ENCODE data around the gene MACC1.
"Not testable (repeated sequence)": the region's sequence is repeated elsewhere in the genome, so short reads cannot be mapped to it uniquely, and the experiment has no call there.

Gene MACC1

DNA sequence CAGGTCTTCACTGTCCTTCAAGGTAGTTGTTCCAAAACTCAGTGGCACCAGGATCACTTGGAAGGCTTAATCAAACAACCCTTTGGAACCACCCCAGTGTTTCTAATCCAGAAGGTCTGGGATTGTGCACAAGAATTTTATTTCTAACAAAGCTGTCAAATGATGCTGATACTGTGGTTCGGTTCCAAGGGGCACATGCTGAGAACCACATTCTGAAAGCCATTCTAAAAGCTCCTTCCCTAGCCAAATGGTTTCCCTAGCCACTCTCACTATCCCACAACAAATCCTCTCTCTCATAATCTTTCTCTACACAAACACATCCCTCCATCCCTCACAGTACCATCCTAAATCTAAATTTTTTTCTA is 52.1 kb downstream of the MACC1 start:
- DNase-seq, result no peak

GRCh38 chr7:20164425-20165145 is 52.6 kb downstream of the MACC1 start:
- no peak for DNase-seq

GRCh38 chr7:20162665-20163064 is 54.5 kb downstream of the MACC1 start:
- DNase-seq, result no peak

GRCh38 chr7:20159226-20159747 is 57.9 kb downstream of the MACC1 start:
- no peak for DNase-seq

DNA sequence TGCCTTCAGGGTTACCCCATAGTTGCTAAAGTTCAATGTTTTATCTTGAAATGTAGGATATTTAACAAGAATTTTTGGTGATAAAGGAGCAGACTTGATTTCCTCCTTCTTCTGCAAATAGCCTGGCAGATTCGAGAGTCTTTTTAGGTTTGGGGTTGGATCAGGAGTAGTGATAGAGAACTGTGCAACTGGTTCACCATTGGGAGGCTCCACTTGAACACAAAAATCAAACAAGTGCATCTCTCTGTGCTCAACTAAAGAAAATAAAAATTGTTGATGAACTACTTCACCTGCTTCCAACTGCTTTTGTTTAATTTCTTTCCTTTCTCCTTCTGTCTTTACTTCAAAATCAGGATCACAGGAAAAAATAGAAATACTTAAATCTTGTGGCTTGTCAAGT is 58.5 kb downstream of the MACC1 start:
- no peak for DNase-seq

DNA sequence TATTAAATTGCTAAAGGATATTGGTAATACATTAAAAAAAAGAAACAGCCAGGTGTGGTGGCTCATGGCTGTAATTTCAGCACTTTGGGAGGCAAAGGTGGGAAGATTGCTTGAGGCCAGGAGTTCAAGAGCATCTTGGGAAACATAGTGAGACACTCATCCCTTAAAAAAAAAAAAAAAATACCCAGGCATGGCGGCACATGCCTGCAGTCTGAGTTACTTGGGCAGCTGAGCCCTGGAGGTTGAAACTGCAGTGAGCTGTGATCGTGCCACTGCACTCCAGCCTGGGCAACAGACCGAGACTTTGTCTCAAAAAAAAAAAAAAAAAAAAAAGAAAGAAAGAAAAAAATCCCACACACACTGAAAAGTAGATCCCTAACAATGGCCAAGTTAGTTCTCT is 59.7 kb downstream of the MACC1 start:
- no peak for DNase-seq

DNA sequence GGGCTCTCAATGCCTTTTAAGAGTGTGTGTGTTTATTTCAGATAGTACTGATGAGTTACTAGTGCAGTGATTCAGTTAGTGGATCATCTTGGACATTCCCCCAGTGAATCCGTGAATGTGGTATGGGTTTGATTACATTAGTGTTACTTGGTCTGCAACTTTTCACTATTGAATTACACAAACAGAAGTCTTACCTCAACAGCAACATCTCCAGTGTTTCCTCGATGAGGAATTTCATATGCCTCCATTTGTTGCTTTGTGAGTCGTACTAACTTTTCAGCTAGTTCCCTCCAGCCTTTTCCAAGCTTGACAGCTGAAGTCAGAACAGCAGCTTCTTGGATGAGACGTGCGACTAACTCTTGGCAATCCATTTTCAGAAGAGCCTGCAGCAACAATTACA is 63.2 kb downstream of the MACC1 start:
- DNase-seq, result no peak

- DNase-seq, result no peak
Measured at GRCh38 chr7:20153567-20153966, 63.6 kb downstream of the MACC1 start.

- DNase-seq, result no peak
Measured at GRCh38 chr7:20152511-20152910, 64.7 kb downstream of the MACC1 start.

GRCh38 chr7:20151708-20152456 is 65.3 kb downstream of the MACC1 start:
- DNase-seq, result no peak

- no peak for DNase-seq
Measured at GRCh38 chr7:20146451-20146850, 70.7 kb downstream of the MACC1 start.

DNA sequence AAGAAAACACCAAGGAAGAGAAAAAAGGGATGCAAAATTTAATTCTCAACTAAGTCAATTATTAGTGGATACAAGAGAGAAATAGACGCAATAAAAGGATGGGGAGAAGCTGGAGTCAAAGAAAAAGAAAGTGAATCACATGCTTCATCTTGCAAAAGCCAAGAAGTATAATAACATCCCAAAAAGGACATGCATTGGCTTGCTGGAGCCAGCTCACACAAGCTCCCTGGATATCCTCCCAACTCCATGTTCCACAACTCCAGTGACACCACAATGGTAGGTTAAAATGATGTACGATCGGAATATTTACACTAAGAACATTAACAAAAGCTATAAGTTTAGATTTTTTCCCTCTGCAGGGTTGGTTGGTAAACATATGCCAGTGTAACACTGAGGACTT is 72.4 kb downstream of the MACC1 start:
- no peak for DNase-seq

DNA sequence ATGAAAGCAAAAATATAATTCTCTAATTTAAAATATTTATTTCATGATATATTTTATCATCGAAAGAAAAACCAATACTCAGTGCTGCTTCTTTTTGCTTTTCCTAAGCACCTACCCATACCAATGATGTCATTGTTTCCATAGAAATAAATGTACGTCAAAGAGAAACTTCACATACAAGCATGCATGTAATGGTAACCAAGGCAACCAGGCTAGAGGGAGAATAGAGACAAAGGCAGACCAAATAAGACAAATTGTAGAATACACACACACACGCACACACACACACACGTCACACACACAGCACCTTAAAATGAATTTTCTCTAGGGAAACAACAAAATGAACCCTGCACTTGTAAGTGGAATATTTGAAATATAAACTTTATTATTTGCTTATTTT is 75.5 kb downstream of the MACC1 start:
- DNase-seq, result peak; percentile 45

- no peak for DNase-seq
Measured at GRCh38 chr7:20141002-20141345, 76.2 kb downstream of the MACC1 start.

DNA sequence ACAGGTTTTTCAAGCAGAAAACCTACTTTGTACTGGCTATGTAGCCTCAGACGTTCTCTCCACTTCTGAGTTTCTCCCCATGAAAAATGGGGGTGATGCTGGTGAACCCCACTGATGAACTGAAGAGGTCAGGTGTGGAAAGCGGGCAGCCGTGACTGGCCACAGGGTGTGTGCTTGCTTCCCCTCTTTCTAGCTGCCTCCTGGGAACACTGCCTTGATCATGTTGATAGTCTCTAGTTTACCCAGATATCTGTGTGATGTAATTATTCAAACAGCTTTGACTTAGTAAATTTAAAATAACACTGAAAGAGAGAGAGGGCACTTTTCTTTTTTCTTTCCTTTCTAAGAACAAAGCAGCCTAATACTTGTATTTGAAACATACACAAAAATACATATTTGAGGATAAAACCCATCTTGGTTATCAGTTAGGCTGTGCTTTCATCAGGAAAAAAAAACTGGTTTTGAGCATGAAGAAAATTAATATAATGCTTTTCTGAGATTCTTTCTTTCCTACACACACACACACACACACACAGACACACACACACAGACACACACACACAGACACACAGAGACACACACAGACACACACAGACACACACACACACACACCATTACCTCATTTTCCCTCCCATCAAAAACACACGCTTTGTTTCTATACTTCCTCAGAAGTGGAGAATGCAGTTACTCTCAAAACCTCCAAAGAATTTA is 76.7 kb downstream of the MACC1 start:
- no peak for DNase-seq

DNA sequence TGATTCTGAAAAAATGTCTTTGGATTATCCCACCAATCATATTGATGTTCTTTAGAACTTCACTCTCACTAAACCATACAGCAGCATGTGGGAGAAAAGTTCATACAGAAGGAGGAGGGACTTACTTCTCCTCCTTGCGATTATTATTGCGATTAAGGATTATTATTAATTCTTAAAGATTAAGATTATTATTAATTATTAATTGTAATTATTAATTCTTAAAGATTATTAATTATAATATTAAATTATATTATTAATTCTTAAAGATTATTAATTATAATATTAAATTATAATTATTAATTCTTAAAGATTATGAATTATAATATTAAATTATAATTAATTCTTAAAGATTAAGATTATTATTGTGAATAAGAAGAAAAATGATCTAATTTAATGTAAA is 80.5 kb downstream of the MACC1 start:
- no peak for DNase-seq

DNA sequence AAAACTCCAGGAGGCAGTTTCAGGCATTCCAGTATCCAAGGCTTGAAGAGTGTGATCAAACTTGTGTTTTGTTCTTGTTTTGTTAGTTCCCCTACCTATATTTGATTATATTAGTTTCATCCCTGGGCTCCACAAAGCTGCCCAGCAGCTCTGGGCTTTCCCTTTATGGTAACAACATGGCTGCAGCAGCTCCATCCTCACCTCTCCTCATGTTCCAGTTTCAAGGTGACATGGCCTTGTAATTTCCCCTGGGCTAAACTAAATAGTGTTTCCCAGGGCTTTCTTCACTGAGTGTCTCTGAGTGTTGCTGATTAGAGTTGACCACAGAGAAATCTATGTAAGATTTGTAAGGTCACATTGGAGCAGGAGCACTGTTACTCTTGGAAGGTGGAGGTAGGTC is 83.4 kb downstream of the MACC1 start:
- no peak for DNase-seq

DNA sequence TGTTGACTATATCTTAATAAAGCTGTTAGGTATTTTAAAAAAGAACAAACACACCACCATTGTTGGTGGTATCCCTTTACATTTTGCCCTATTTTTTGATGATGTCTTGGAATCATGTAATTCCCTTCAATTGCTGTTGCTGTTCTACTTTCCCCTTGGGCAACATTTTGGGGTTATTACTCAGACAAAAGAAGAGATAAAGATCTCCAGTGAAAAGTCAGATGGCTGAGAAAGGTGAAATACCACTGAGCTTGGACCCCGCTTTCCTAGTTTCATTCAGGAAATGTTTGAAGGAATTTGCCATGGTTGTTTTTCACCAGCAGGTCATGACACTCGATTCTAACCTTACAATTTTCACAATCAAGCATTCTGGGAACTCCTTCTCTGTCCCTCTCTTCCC is 84.6 kb downstream of the MACC1 start:
- DNase-seq, result no peak

- DNase-seq, result no peak
Measured at GRCh38 chr7:20131776-20132175, 85.4 kb downstream of the MACC1 start.

DNA sequence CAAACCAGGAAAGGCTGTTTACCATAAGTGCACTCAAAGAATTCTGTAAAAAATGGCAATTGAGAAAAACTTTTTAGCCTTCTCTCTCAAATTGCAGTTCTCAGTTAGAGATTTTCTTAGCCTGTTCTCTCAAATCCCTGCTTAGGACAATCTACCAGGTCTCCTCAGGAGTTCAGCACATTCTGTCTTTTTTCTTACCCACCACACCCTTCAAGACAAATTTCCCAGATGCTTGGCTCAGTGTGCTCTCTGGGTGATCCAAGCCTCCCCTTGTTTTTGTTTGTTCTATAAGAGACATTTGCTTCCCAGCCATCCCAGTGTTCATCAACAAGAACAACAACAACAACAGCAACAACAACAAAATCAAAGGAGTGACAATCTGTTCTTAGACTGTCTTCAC is 87.3 kb downstream of the MACC1 start:
- DNase-seq, result no peak

- no peak for DNase-seq
Measured at GRCh38 chr7:20128001-20128400, 89.2 kb downstream of the MACC1 start.

DNA sequence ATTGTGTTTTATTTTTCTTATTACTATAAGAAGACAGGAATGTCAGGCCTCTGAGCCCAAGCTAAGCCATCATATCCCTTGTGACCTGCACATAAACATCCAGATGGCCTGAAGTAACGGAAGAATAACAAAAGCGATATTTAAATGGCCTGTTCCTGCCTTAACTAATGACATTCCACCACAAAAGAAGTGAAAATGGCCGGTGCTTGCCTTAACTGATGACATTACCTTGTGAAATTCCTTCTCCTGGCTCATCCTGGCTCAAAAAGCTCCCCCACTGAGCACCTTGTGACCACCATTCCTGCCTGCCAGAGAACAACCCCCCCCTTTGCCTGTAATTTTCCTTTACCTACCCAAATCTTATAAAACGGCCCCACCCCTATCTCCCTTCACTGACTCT is 91.1 kb downstream of the MACC1 start:
- not testable (repeated sequence) for DNase-seq

- not testable (repeated sequence) for DNase-seq
Measured at GRCh38 chr7:20124087-20124486, 93.1 kb downstream of the MACC1 start.

All from retina (tissue), 1 donor.